Sigmoid colon (tissue), 4 donors: ENCODE results near the gene PLEKHA1.

ENCODE experiments used
- CTCF ChIP-seq, 4 experiments: fragments of 450-650 bp in 3 of 4; fragments of 200-600 bp in 1 of 4; IDR thresholded peaks; one replicate each; pipeline ENCODE4 v1.5.1; 2016 to 2019; ENCODE audit warnings: antibody characterized with exemption in 4 of 4, mild to moderate bottlenecking in 3 of 4, moderate library complexity in 2 of 4
- EP300 ChIP-seq, 4 donors: sonication (generic); formaldehyde crosslinking; IDR thresholded peaks; one replicate each; pipeline ENCODE4 v1.6.1; 2017; ENCODE audit warnings: antibody characterized with exemption in 4 of 4
- POLR2A ChIP-seq, 2 donors: fragments of 450-650 bp; IDR thresholded peaks; one replicate each; pipeline ENCODE4 v1.6.1; 2016; ENCODE audit warnings: antibody characterized with exemption in 2 of 2, mild to moderate bottlenecking in 2 of 2, moderate library complexity in 2 of 2
- POLR2AphosphoS5 ChIP-seq, 4 donors: sonication (generic); formaldehyde crosslinking; IDR thresholded peaks; one replicate each; pipeline ENCODE4 v1.6.1; 2017; ENCODE audit warnings: antibody characterized with exemption in 4 of 4

DNA sequence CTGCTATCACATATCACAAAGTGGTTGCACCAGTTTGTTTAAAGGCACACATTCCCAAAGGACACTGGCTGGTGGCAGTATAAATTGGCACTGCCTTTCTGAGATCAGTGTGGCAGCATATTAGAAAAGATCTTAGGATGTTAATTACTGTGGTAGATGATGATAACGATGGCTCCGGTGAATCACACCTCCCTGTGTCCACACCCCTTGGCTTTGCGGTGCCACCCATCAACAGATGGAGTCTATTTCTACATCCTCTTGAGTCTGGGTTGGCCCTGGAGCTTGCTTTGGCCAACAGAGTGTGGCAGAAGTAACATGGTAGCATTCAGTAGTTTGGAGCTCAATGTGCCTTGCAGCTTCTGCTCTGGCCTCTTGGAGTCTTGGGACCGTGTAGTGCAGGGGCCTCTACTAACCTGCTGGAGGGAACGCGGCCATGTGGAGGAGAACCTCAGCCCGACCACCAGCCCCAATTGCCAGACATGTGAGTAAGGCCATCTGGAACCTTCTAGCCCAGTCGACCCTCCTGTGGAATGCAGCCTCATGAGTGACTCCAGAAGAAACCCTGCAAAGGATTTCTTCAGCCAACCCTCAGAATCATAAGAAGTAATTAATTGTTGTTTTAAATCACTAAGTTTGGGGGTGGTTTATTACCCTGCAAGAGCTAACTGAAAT is 27.2 kb upstream of the PLEKHA1 start:
- no peak for TF ChIP-seq CTCF (IDR thresholded peaks at IDR 0.05)
- no peak for TF ChIP-seq EP300 (IDR thresholded peaks at IDR 0.05)
- no peak for TF ChIP-seq POLR2A (IDR thresholded peaks at IDR 0.05)
- no peak for TF ChIP-seq POLR2AphosphoS5 (IDR thresholded peaks at IDR 0.05)
